Pancreas (tissue), 10 donors: ENCODE data around the gene EIF3B. TPM values are rescaled to one million over a fixed set of nuclear protein-coding genes. Genes with fewer than 3 reads are reported as not detected.

ENCODE experiments used
- ATAC-seq, 4 donors: fragments of 200-7000 bp; cut with Tn5 transposase; one replicate each; pipeline versions ENCODE4 v1.8.0 to v1.9.1; 2020; ENCODE audit warnings: mild to moderate bottlenecking in 4 of 4, moderate library complexity in 4 of 4
- DNase-seq, 6 donors: peaks; one replicate each; pipeline ENCODE4 v3.0.0-alpha.2; 2020
- FAIRE-seq: peaks from 2 replicates; lab custom pipeline; 2012; peaks lifted over from hg19 to GRCh38; lab: Jason Lieb, UNC
- H3K27ac ChIP-seq, 4 donors: fragments of 200-600 bp; sonication (generic); 1 replicate in 3 of 4; 2 replicates in 1 of 4; pipeline versions ENCODE4 v1.5.0 to v1.8.0; 2020
- H3K27me3 ChIP-seq, 4 donors: fragments of 200-600 bp; one replicate each; pipeline ENCODE4 v1.8.0; 2021
- H3K36me3 ChIP-seq, 3 donors: fragments of 200-600 bp; sonication (generic) in 1 of 3; one replicate each; pipeline versions ENCODE4 v1.5.0 to v1.8.0; 2020 to 2021
- H3K4me1 ChIP-seq, 3 donors: fragments of 200-600 bp; one replicate each; pipeline ENCODE4 v1.8.0; 2021
- H3K4me3 ChIP-seq, 4 donors: fragments of 200-600 bp; sonication (generic) in 2 of 4; one replicate each; pipeline versions ENCODE4 v1.5.0 to v1.8.0; 2020 to 2021
- H3K9me3 ChIP-seq, 4 donors: fragments of 200-600 bp; one replicate each; pipeline ENCODE4 v1.8.0; 2021
- WGBS, 2 donors: extraction: QIAGEN DNeasy Blood & Tissue Kit; methylation state at CpG; one replicate each; pipeline ENCODE4 v1.1.7; 2013; 5-methylcytosine and 5-hydroxymethylcytosine counted together
- intact Hi-C, 3 donors: fragments of 100-400 bp; cut with DNase I; formaldehyde crosslinking; loops; one replicate each; pipeline versions ENCODE4 v1.11.1 to v1.14.2; 2022
- polyA plus RNA-seq, 2 donors: library from polyadenylated mRNA; stranded (reverse); fragments of 200-250 nt; gene quantifications; one replicate each; pipeline ENCODE4 v1.2.3, GENCODE V29; 2013
- total RNA-seq, 6 donors: library from RNA; stranded (reverse); fragmentation: NEBNext Ultra II Directional in 4 of 6; extraction: Animal tissue kit (Norgen Biotek cat#: 25700) in 4 of 6; gene quantifications; one replicate each; pipeline versions ENCODE4 v1.2.1 to v1.2.4, GENCODE V29; 2021 to 2023
- TF ChIP-seq, protein P1 (sequence below), 4 donors: fragments of 200-600 bp; sonication (generic) in 3 of 4; IDR thresholded peaks; one replicate each; pipeline versions ENCODE4 v1.5.0 to v1.8.0; 2021; ENCODE audit warnings: antibody characterized with exemption in 4 of 4
- donor health status: healthy with polysubstance abuse.
- donor health status: DM: no; HTN: no; CAD: no; lungs with moderate emphysema.
- donor health status: DM: no; HTN: no; CAD: no.
- donor health status: control.
- donor health status: control.
- donor health status: Bipolar disorder and iron deficiency.
- donor health status: DM: yes; HTN: yes; CAD: no.
- donor health status: DM: no; HTN: no; CAD: no.
- donor health status: DM: no; HTN: no; CAD: no.
- donor health status: DM: yes; HTN: yes; CAD: no.

Gene EIF3B
- total and polyA plus RNA-seq, 8 donors = 61.1 to 106 (median 78.3) TPM

DNA sequence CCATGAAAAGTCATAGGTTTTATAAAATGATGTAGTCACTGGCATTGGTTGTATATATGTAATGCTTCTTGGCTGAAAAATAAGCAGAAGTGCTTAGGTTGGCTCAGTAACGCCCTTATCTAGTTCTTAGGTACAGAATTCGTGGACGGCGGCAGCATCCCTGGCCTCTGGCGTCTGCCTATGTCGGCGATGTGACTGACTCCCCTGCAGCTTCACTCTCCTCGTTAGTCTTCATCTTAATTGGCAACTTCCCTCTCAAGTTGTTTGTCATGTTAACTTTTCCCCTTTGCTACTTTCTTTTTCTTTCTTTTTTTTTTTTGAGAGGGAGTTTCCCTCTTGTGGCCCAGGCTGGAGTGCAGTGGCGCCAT, 67.3 kb downstream of the EIF3B start:
- Histone ChIP-seq H3K4me1 (no peaks in the 10 kb centered on the region), H3K9me3 (no peaks in the 10 kb centered on the region), H3K27me3 (no peaks in the 10 kb centered on the region), H3K27ac (no peak overlapping the region), H3K4me3 (no peak overlapping the region), H3K36me3 (no peaks in the 10 kb centered on the region)
- no peak for ATAC-seq
- DNase-seq = no peak
- TF ChIP-seq, protein P1, sequence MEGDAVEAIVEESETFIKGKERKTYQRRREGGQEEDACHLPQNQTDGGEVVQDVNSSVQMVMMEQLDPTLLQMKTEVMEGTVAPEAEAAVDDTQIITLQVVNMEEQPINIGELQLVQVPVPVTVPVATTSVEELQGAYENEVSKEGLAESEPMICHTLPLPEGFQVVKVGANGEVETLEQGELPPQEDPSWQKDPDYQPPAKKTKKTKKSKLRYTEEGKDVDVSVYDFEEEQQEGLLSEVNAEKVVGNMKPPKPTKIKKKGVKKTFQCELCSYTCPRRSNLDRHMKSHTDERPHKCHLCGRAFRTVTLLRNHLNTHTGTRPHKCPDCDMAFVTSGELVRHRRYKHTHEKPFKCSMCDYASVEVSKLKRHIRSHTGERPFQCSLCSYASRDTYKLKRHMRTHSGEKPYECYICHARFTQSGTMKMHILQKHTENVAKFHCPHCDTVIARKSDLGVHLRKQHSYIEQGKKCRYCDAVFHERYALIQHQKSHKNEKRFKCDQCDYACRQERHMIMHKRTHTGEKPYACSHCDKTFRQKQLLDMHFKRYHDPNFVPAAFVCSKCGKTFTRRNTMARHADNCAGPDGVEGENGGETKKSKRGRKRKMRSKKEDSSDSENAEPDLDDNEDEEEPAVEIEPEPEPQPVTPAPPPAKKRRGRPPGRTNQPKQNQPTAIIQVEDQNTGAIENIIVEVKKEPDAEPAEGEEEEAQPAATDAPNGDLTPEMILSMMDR (IDR thresholded peaks at IDR 0.05) = no peak
- FAIRE-seq = no peak
- WGBS, 2 donors = 87 to 94% methylated on average over 8 to 9 of the region's 9 CpGs
- intact Hi-C loops = no loop called here

- no peaks in the 10 kb centered on the region for H3K27me3 ChIP-seq
- DNase-seq = no peak
- H3K9me3 ChIP-seq = no peaks in the 10 kb centered on the region
- FAIRE-seq = no peak
- H3K4me1 ChIP-seq = no peaks in the 10 kb centered on the region
- ATAC-seq = no peak
- intact Hi-C loops = no loop called here
- 87% methylated on average over 10 of the region's 10 CpGs for WGBS, 2 donors
- no peak overlapping the region for H3K4me3 ChIP-seq
- H3K27ac ChIP-seq = no peak overlapping the region
- TF ChIP-seq, protein P1 (IDR thresholded peaks at IDR 0.05) = no peak
- no peaks in the 10 kb centered on the region for H3K36me3 ChIP-seq
Observed at GRCh38 chr7:2425749-2426148, 71.1 kb downstream of the EIF3B start.

Other genes starting within 250 kb of the EIF3B start
- gene MAD1L1, start 121.9 kb upstream of the EIF3B start, total RNA-seq = 10 to 100 TPM in 4 of 6 donors, 1 to 10 TPM in 2; 9.8 to 13.8 (median 10.8) TPM
- 10 to 100 TPM; 12.3 to 28.2 TPM for gene MAD1L1, start 121.9 kb upstream of the EIF3B start, polyA plus RNA-seq
- gene MRM2, start 112.6 kb upstream of the EIF3B start, total RNA-seq = 10 to 100 TPM in 1 of 6 donors, 1 to 10 TPM in 5; 3.5 to 11.8 (median 7.7) TPM
- 10 to 100 TPM in 1 of 2 donors, 1 to 10 TPM in 1; 8.2 to 12.3 TPM for gene MRM2, start 112.6 kb upstream of the EIF3B start, polyA plus RNA-seq
- 1 to 10 TPM; 2.6 to 6.9 (median 3.7) TPM for gene NUDT1, start 112.6 kb upstream of the EIF3B start, total RNA-seq
- 1 to 10 TPM; 6.4 to 7.2 TPM for gene NUDT1, start 112.6 kb upstream of the EIF3B start, polyA plus RNA-seq
- gene SNX8, start 40.4 kb upstream of the EIF3B start, total RNA-seq = 10 to 100 TPM in 4 of 6 donors, 1 to 10 TPM in 2; 9.3 to 16.1 (median 11.7) TPM
- gene SNX8, start 40.4 kb upstream of the EIF3B start, polyA plus RNA-seq = 10 to 100 TPM in 1 of 2 donors, 1 to 10 TPM in 1; 7.1 to 11.9 TPM
- 10 to 100 TPM in 1 of 6 donors, 1 to 10 TPM in 5; 7.3 to 13.2 (median 8.6) TPM for gene CHST12, start 48.8 kb downstream of the EIF3B start, total RNA-seq
- 1 to 10 TPM; 7.0 to 8.7 TPM for gene CHST12, start 48.8 kb downstream of the EIF3B start, polyA plus RNA-seq
- not detected for gene GRIFIN, start 121.6 kb downstream of the EIF3B start, total RNA-seq
- not detected for gene GRIFIN, start 121.6 kb downstream of the EIF3B start, polyA plus RNA-seq
- gene LFNG, start 164.9 kb downstream of the EIF3B start, total RNA-seq = 10 to 100 TPM; 28.2 to 66.8 (median 41.5) TPM
- gene LFNG, start 164.9 kb downstream of the EIF3B start, polyA plus RNA-seq = 10 to 100 TPM; 37.2 to 42.1 TPM
- gene BRAT1, start 200.7 kb downstream of the EIF3B start, total RNA-seq = 10 to 100 TPM; 11.8 to 18.1 (median 13.6) TPM
- gene BRAT1, start 200.7 kb downstream of the EIF3B start, polyA plus RNA-seq = 10 to 100 TPM; 44.7 to 54.4 TPM
- gene IQCE, start 204.2 kb downstream of the EIF3B start, total RNA-seq = 10 to 100 TPM in 4 of 6 donors, 1 to 10 TPM in 2; 8.8 to 14.1 (median 12.1) TPM
- 10 to 100 TPM in 1 of 2 donors, 1 to 10 TPM in 1; 8.8 to 10.9 TPM for gene IQCE, start 204.2 kb downstream of the EIF3B start, polyA plus RNA-seq